Fibroblast of upper back skin (primary cell): ENCODE measurements around the gene DDT.
"Not testable (repeated sequence)": the region's sequence is repeated elsewhere in the genome, so short reads cannot be mapped to it uniquely, and the experiment has no call there.

Experiments
- DNase-seq: peaks from one replicate; pipeline ENCODE4 v3.0.0-alpha.2; 2013

DDT gene

GRCh38 chr22:23949764-23950163 is 24.5 kb downstream of the DDT start:
- DNase-seq: not testable (repeated sequence)

- DNase-seq: not testable (repeated sequence)
These were observed 26.9 kb downstream of the DDT start for GRCh38 chr22:23947391-23947790.

GRCh38 chr22:23940166-23940565 is 34.1 kb downstream of the DDT start:
- DNase-seq: not testable (repeated sequence)

- DNase-seq: no peak
These were observed 35.3 kb downstream of the DDT start for GRCh38 chr22:23939017-23939357.

- no peak for DNase-seq
These were observed 35.8 kb downstream of the DDT start for GRCh38 chr22:23938328-23939016.

GRCh38 chr22:23926561-23926960 is 47.7 kb downstream of the DDT start:
- DNase-seq: no peak

GRCh38 chr22:23925020-23925606 is 49.1 kb downstream of the DDT start:
- no peak for DNase-seq

GRCh38 chr22:23922921-23923320 is 51.3 kb downstream of the DDT start:
- DNase-seq: no peak

GRCh38 chr22:23921586-23922201 is 52.5 kb downstream of the DDT start:
- DNase-seq: not testable (repeated sequence)
